Breast epithelium (tissue), 3 donors: ENCODE data around the gene UCK2.

ENCODE experiments used
- CTCF ChIP-seq, 3 donors: fragments of 450-650 bp; IDR thresholded peaks; one replicate each; pipeline ENCODE4 v1.5.1; 2016 to 2017; ENCODE audit warnings: antibody characterized with exemption in 3 of 3, mild to moderate bottlenecking in 3 of 3, moderate library complexity in 3 of 3
- POLR2AphosphoS5 ChIP-seq, 3 donors: sonication (generic); formaldehyde crosslinking; IDR thresholded peaks; one replicate each; pipeline ENCODE4 v1.6.1; 2017; ENCODE audit warnings: antibody characterized with exemption in 3 of 3

- TF ChIP-seq CTCF (IDR thresholded peaks at IDR 0.05) (no peak), POLR2AphosphoS5 (IDR thresholded peaks at IDR 0.05) (no peak)
Measured at GRCh38 chr1:165960881-165961280, 133.5 kb downstream of the UCK2 start.
